PC-9 (cell line): ENCODE measurements around the gene CNBP.

ENCODE experiments used
- EZH2 ChIP-seq: fragments of 200-600 bp; sonication (generic); IDR thresholded peaks from 2 replicates; pipeline ENCODE4 v1.8.0; 2017; ENCODE audit warnings: antibody characterized with exemption, low read depth
- TF ChIP-seq, protein P1 (sequence below): fragments of 200-600 bp; sonication (generic); conservative IDR thresholded peaks from 2 replicates; pipeline ENCODE4 v1.6.1; 2017; ENCODE audit warnings: mixed run types, antibody characterized with exemption, mild to moderate bottlenecking, moderate library complexity

DNA sequence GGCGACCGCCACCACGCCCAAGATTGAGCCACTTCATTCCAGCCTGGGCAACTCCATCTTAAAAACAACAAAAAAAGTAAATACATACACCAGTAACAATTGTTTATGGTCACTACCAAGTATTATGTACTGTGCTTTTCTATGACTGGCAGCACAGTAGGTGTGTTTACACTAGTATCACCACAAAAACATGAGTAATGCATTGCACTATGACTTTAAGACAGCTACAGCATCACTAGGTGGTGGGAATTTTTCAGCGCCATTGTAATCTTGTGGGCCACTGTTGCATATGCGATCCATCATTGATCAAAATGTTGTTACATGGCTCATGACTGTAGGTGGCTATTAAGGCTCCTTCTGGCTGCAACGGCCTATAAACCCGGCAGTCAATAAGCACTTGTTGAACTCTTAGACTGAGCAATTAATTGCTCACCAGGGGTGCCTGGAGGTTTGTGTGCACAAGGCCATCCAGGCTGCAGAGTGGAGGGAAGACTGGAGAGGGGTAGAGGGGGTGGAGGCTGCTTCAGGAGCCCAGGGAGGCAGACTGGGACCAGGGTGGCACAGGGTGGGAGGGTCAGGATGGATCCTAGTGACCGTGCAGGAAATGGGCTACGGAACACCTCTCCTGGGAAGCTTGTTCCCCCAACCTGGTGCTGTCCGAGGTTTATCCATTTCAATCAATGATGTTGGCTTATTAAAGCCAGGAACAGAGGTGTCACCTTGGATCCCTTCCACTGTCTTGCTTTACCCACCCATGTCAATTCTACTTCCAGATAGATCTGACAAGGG, 47.8 kb upstream of the CNBP start:
- TF ChIP-seq, protein P1, sequence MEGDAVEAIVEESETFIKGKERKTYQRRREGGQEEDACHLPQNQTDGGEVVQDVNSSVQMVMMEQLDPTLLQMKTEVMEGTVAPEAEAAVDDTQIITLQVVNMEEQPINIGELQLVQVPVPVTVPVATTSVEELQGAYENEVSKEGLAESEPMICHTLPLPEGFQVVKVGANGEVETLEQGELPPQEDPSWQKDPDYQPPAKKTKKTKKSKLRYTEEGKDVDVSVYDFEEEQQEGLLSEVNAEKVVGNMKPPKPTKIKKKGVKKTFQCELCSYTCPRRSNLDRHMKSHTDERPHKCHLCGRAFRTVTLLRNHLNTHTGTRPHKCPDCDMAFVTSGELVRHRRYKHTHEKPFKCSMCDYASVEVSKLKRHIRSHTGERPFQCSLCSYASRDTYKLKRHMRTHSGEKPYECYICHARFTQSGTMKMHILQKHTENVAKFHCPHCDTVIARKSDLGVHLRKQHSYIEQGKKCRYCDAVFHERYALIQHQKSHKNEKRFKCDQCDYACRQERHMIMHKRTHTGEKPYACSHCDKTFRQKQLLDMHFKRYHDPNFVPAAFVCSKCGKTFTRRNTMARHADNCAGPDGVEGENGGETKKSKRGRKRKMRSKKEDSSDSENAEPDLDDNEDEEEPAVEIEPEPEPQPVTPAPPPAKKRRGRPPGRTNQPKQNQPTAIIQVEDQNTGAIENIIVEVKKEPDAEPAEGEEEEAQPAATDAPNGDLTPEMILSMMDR = no peak
- no peak for TF ChIP-seq EZH2
